ENCODE data around the gene ICE1. TPM values are rescaled to one million over a fixed set of nuclear protein-coding genes. Genes with fewer than 3 reads are reported as not detected.

ICE1 gene
- total and polyA plus RNA-seq, 2 of the 4 experiments (the other 2 are of a cell fraction), result 9.0 to 18.5 TPM

DNA sequence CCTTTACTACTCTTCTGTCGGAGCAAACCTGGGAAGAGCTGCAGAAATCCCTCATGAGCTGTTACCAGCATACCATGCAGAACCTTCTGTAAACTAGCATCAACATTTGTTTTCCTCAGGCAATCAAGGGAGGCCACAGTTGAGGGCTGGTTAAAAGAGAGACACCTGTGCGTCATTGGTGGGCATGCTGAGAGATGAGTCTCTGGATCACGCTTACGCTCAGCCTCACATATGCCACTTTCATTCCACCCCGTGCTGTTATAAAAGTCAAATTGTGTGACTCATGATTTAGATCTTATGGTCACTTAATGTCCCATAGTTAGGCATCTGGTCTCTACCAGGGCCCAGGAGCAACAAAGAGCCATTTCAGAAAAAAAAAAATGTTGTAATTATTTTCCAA is 18.1 kb upstream of the ICE1 start:
- no peak overlapping the region for H2AK5ac ChIP-seq (ENCODE audit: low read depth, low read length)
- H3K18ac ChIP-seq (ENCODE audit: low read depth, low read length), result no peak overlapping the region
- TF ChIP-seq, protein P1, sequence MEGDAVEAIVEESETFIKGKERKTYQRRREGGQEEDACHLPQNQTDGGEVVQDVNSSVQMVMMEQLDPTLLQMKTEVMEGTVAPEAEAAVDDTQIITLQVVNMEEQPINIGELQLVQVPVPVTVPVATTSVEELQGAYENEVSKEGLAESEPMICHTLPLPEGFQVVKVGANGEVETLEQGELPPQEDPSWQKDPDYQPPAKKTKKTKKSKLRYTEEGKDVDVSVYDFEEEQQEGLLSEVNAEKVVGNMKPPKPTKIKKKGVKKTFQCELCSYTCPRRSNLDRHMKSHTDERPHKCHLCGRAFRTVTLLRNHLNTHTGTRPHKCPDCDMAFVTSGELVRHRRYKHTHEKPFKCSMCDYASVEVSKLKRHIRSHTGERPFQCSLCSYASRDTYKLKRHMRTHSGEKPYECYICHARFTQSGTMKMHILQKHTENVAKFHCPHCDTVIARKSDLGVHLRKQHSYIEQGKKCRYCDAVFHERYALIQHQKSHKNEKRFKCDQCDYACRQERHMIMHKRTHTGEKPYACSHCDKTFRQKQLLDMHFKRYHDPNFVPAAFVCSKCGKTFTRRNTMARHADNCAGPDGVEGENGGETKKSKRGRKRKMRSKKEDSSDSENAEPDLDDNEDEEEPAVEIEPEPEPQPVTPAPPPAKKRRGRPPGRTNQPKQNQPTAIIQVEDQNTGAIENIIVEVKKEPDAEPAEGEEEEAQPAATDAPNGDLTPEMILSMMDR (conservative IDR thresholded peaks at IDR 0.05; ENCODE audit: low read depth, low read length), result no peak
- no peak for TF ChIP-seq MAFK (IDR thresholded peaks at IDR 0.05; ENCODE audit: low read depth, low read length)
- no peak for TF ChIP-seq MXI1 (IDR thresholded peaks at IDR 0.05; ENCODE audit: borderline replicate concordance, low read depth, low read length)
- no peak for TF ChIP-seq RAD21 (IDR thresholded peaks at IDR 0.05; ENCODE audit: low read length)
- no peak for TF ChIP-seq CHD1 (IDR thresholded peaks at IDR 0.05; ENCODE audit: low read depth, low read length)
- TF ChIP-seq NFE2L2 (IDR thresholded peaks at IDR 0.05; ENCODE audit: low read depth, low read length), result no peak
- TF ChIP-seq MAZ (IDR thresholded peaks at IDR 0.05; ENCODE audit: borderline replicate concordance, low read depth, low read length), result no peak
- no peak for TF ChIP-seq RCOR1 (IDR thresholded peaks at IDR 0.05; ENCODE audit: insufficient replicate concordance, low read length)
- TF ChIP-seq, protein P2, sequence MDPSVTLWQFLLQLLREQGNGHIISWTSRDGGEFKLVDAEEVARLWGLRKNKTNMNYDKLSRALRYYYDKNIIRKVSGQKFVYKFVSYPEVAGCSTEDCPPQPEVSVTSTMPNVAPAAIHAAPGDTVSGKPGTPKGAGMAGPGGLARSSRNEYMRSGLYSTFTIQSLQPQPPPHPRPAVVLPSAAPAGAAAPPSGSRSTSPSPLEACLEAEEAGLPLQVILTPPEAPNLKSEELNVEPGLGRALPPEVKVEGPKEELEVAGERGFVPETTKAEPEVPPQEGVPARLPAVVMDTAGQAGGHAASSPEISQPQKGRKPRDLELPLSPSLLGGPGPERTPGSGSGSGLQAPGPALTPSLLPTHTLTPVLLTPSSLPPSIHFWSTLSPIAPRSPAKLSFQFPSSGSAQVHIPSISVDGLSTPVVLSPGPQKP (IDR thresholded peaks at IDR 0.05; ENCODE audit: borderline replicate concordance, low read depth, low read length), result no peak
- no peak for TF ChIP-seq USF2 (IDR thresholded peaks at IDR 0.05; ENCODE audit: low read depth, low read length)
- no peak for TF ChIP-seq SMC3 (IDR thresholded peaks at IDR 0.05; ENCODE audit: low read depth, low read length)
- TF ChIP-seq BHLHE40 (IDR thresholded peaks at IDR 0.05; ENCODE audit: low read depth, low read length), result no peak
- TF ChIP-seq RFX5 (IDR thresholded peaks at IDR 0.05; ENCODE audit: low read depth, low read length), result no peak
- TF ChIP-seq FOS (IDR thresholded peaks at IDR 0.05; ENCODE audit: low read depth, low read length), result no peak
- no peak for TF ChIP-seq CEBPB (IDR thresholded peaks at IDR 0.05; ENCODE audit: low read depth, low read length)
- no peak for TF ChIP-seq POLR2A (IDR thresholded peaks at IDR 0.05; ENCODE audit: low read depth, low read length)
- POLR2A ChIA-PET (ENCODE audit: unreplicated experiment), result interaction anchor here (0.6 kb wide), 1 partner anchor 1006 kb away, joined by 3 read pairs; no protein-coding TSS in a partner anchor
- H3K79me1 ChIP-seq (ENCODE audit: low read depth in 1 of 2, low read length in 2 of 2), result no peaks in the 10 kb centered on the region
- CTCF ChIA-PET, result no interaction called here
- no peak overlapping the region for H2BK120ac ChIP-seq (ENCODE audit: low read depth, low read length)
- H3K4me3 ChIP-seq (ENCODE audit: insufficient read depth, low read depth, low read length), result no peak overlapping the region
- H2AFZ ChIP-seq (replicated peaks; ENCODE audit: low read length, poor library complexity), result no peak overlapping the region
- H3K23ac ChIP-seq (ENCODE audit: low read depth, low read length), result no peak overlapping the region
- dilution Hi-C loops (cut with HindIII; ENCODE audit: low sequenced_read_pairs, unreplicated experiment) (no loop called here), in situ Hi-C loops (cut with MboI; ENCODE audit: low sequenced_read_pairs) (no loop called here), intact Hi-C loops (cut with micrococcal nuclease) (no loop called here)
- H4K91ac ChIP-seq (ENCODE audit: insufficient read depth, low read depth, low read length), result no peak overlapping the region
- no peak overlapping the region for H2BK20ac ChIP-seq (ENCODE audit: low read depth, low read length)
- H3K9ac ChIP-seq (ENCODE audit: low read depth, low read length), result no peak overlapping the region
- BruUV-seq (replicated peaks), result no TSS peak
- H3K4me1 ChIP-seq (ENCODE audit: control insufficient read depth, insufficient read depth, low read length), result no peaks in the 10 kb centered on the region
- no peak overlapping the region for H2BK15ac ChIP-seq (ENCODE audit: low read depth, low read length)
- no peaks in the 10 kb centered on the region for H3K27me3 ChIP-seq (ENCODE audit: control insufficient read depth, insufficient read depth, low read length)
- no peak overlapping the region for H3K14ac ChIP-seq (replicated peaks; ENCODE audit: low read depth, low read length)
- H2AK9ac ChIP-seq (replicated peaks; ENCODE audit: low read depth, low read length, poor library complexity), result no peak overlapping the region
- no peak overlapping the region for H3K27ac ChIP-seq (ENCODE audit: insufficient read depth, low read length)
- H2BK5ac ChIP-seq (ENCODE audit: low read depth, low read length, poor library complexity, severe bottlenecking), result no peak overlapping the region
- DNase-seq (no peak), ATAC-seq (ENCODE audit: low read depth) (no peak)
- no peak overlapping the region for H4K8ac ChIP-seq (ENCODE audit: low read depth in 2 of 2, low read length in 2 of 2)
- no peak overlapping the region for H4K5ac ChIP-seq (ENCODE audit: low read depth, low read length)
- no peak overlapping the region for H3K4ac ChIP-seq (ENCODE audit: low read depth, low read length)
- no peaks in the 10 kb centered on the region for H3K9me3 ChIP-seq (ENCODE audit: control insufficient read depth, insufficient read depth, low read length)
- no peaks in the 10 kb centered on the region for H3K36me3 ChIP-seq (ENCODE audit: control insufficient read depth, insufficient read depth, low read length)
- no peaks in the 10 kb centered on the region for H3K9me1 ChIP-seq (ENCODE audit: insufficient read depth, low read length)
- H4K20me1 ChIP-seq (ENCODE audit: insufficient read depth, low read length), result no peaks in the 10 kb centered on the region
- no peak overlapping the region for H3K56ac ChIP-seq (ENCODE audit: extremely low read depth, insufficient read depth, low read length)
- no CpG with 5 or more reads among the region's 5 CpGs for WGBS, 2 experiments (ENCODE audit: extremely low coverage in 2 of 2, insufficient read length in 1 of 2)
- no peak overlapping the region for H3K4me2 ChIP-seq (ENCODE audit: low read depth, low read length)
